Panc1 (cell line): ENCODE results near the gene AGAP1. TPM values are rescaled to one million over a fixed set of nuclear protein-coding genes. Genes with fewer than 3 reads are reported as not detected.

Experiments
- ATAC-seq: fragments of 200-7000 bp; cut with Tn5 transposase; 2 replicates; pipeline ENCODE4 v1.9.1; 2020; ENCODE audit warnings: mild to moderate bottlenecking, moderate library complexity
- BruUV-seq: library from RNA; stranded (reverse); fragments of 400-500 nt; replicated peaks from 2 replicates; lab custom pipeline; 2021; lab: Mats Ljungman, UMichigan
- CTCF ChIA-PET: fragments of 300-600 bp; sonication (Branson Sonifier 250); formaldehyde crosslinking; loops from one replicate; lab custom pipeline; 2022; ENCODE audit warnings: antibody characterized with exemption; lab: Charles Lee
- POLR2A ChIA-PET: fragments of 300-600 bp; sonication (Branson Sonifier 250); formaldehyde crosslinking; loops from one replicate; lab custom pipeline; 2022; ENCODE audit warnings: antibody characterized with exemption; lab: Charles Lee
- DNase-seq: peaks from one replicate; pipeline ENCODE4 v3.0.0-alpha.2; 2010; ENCODE audit warnings: low read depth, low spot score
- H3K27ac ChIP-seq: 2 replicates; pipeline ENCODE4 v1.5.1; 2011; ENCODE audit warnings: mild to moderate bottlenecking, low read length, inconsistent platforms
- H3K27me3 ChIP-seq: fragments of 200-500 bp; sonication (Bioruptor generic); 2 replicates; pipeline ENCODE4 v1.6.0; 2014; ENCODE audit warnings: low read length, inconsistent platforms; ENCODE audit not compliant: control insufficient read depth, insufficient read depth
- H3K36me3 ChIP-seq: fragments of 200-500 bp; sonication (Bioruptor generic); 2 replicates; pipeline ENCODE4 v1.5.1; 2014; ENCODE audit warnings: inconsistent platforms, mild to moderate bottlenecking, low read length, moderate library complexity; ENCODE audit not compliant: control insufficient read depth, insufficient read depth
- H3K4me1 ChIP-seq: 2 replicates; pipeline ENCODE4 v1.5.1; 2011; ENCODE audit warnings: inconsistent platforms, mild to moderate bottlenecking, low read length, moderate library complexity; ENCODE audit not compliant: control insufficient read depth, insufficient read depth
- H3K4me3 ChIP-seq, 2 experiments: 2 replicates each; pipeline ENCODE4 v1.5.1; 2011 to 2012; ENCODE audit warnings: low read depth in 2 of 2, low read length in 2 of 2, mild to moderate bottlenecking in 2 of 2, inconsistent platforms in 1 of 2, moderate library complexity in 1 of 2
- H3K9me3 ChIP-seq: fragments of 200-500 bp; sonication (Bioruptor generic); 2 replicates; pipeline ENCODE4 v1.5.1; 2014; ENCODE audit warnings: low read depth, mild to moderate bottlenecking, inconsistent platforms, low read length, moderate library complexity; ENCODE audit not compliant: control insufficient read depth, insufficient read depth
- CTCF ChIP-seq: fragments of 450-650 bp; IDR thresholded peaks from 2 replicates; pipeline ENCODE4 v1.5.1; 2017; ENCODE audit warnings: mild to moderate bottlenecking
- POLR2AphosphoS5 ChIP-seq: IDR thresholded peaks from 2 replicates; pipeline ENCODE4 v1.6.1; 2012; ENCODE audit warnings: mild to moderate bottlenecking, low read depth, low read length, moderate library complexity
- REST ChIP-seq, 2 experiments: IDR thresholded peaks; 2 replicates each; pipeline ENCODE4 v1.6.1; 2011 to 2012; ENCODE audit warnings: low read depth in 2 of 2, control low read depth in 1 of 2, low read length in 1 of 2, mild to moderate bottlenecking in 1 of 2, moderate library complexity in 1 of 2; ENCODE audit not compliant: insufficient read depth in 1 of 2
- SIN3A ChIP-seq: IDR thresholded peaks from 2 replicates; pipeline ENCODE4 v1.6.1; 2012; ENCODE audit warnings: low read depth, mild to moderate bottlenecking, low read length, moderate library complexity, borderline replicate concordance; ENCODE audit not compliant: insufficient read depth
- TCF7L2 ChIP-seq: IDR thresholded peaks from 2 replicates; pipeline ENCODE4 v1.6.1; 2011; ENCODE audit warnings: mild to moderate bottlenecking, low read depth, low read length, inconsistent platforms
- in situ Hi-C: cut with HindIII; loops from 2 replicates; pipeline ENCODE4 v1.10.0; 2016; ENCODE audit warnings: low sequenced_read_pairs, low pct_unique_long_range_greater_than_20kb
- intact Hi-C: fragments of 100-400 bp; cut with micrococcal nuclease; formaldehyde crosslinking; loops from one replicate; pipeline ENCODE4 v1.10.0; 2022; ENCODE audit not compliant: unreplicated experiment
- total RNA-seq: library from RNA; stranded (reverse); gene quantifications from one replicate; pipeline ENCODE4 v1.2.1, GENCODE V29; 2021; ENCODE audit not compliant: unreplicated experiment

Gene AGAP1
- total RNA-seq, 1 experiment from 2014 or later: 38.9 TPM

- no peak for ATAC-seq
- POLR2A ChIA-PET: no interaction called here
- CTCF ChIA-PET: interaction anchor here (0.6 kb wide), 1 partner anchor 12 kb away, joined by 3 read pairs; no protein-coding TSS in a partner anchor
Observed at GRCh38 chr2:235757640-235758039, 263.8 kb downstream of the AGAP1 start.

GRCh38 chr2:235762832-235763598 is 269.2 kb downstream of the AGAP1 start:
- intact Hi-C loops (no loop called here), in situ Hi-C loops (no loop called here)
- Histone ChIP-seq H3K36me3 (no peaks in the 10 kb centered on the region), H3K4me1 (peaks cover 7% of the 10 kb centered on the region), H3K27me3 (no peaks in the 10 kb centered on the region), H3K27ac (no peak overlapping the region), H3K9me3 (no peaks in the 10 kb centered on the region), H3K4me3 (no peak overlapping the region)
- TF ChIP-seq SIN3A (no peak), CTCF (no peak), POLR2AphosphoS5 (no peak)
- ChIA-PET POLR2A (no interaction called here), CTCF (no interaction called here)
- ATAC-seq (no peak), DNase-seq (no peak)
- BruUV-seq: no TSS peak

More at GRCh38 chr2:235757640-235758039, 263.8 kb downstream of the AGAP1 start:
- H3K4me3 ChIP-seq: no peak overlapping the region
- no peak for DNase-seq
- in situ Hi-C loops (no loop called here), intact Hi-C loops (no loop called here)
- H3K9me3 ChIP-seq: no peaks in the 10 kb centered on the region
- no TSS peak for BruUV-seq
- no peak overlapping the region for H3K27ac ChIP-seq
- H3K4me1 ChIP-seq: no peaks in the 10 kb centered on the region
- H3K27me3 ChIP-seq: no peaks in the 10 kb centered on the region
- no peaks in the 10 kb centered on the region for H3K36me3 ChIP-seq
- TF ChIP-seq POLR2AphosphoS5 (no peak), TCF7L2 (no peak), CTCF (no peak), REST (IDR thresholded peaks at IDR 0.05; ENCODE audit: insufficient read depth in 1 of 2, low read depth in 2 of 2, low read length in 1 of 2) (no peak), SIN3A (no peak)
